ENCODE data around the gene ATXN7. TPM values are rescaled to one million over a fixed set of nuclear protein-coding genes. Genes with fewer than 3 reads are reported as not detected.

ATXN7 gene
- total RNA-seq, 1 experiment from 2014 or later: 11.3 TPM

DNA sequence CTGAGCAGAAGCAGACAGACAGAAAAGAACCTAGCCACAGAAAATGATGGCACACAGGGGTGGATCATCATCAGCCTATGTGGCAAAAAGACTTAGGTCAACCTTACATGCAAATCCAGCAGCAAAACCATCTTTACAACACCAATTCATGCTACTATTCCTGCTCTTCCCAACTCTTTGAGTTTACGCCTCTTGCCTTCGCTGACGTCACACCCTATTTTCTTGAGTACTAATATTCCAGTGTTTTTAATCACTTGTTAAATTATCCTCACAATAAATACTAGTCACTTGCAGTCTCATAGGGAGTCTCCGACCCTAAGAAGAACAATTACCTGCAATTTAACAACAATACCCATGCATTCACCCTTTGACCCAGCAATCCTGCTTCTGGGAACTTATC, 165.6 kb downstream of the ATXN7 start:
- no peak overlapping the region for H3K27ac ChIP-seq (ENCODE audit: low read depth, low read length, poor library complexity, severe bottlenecking)
- TF ChIP-seq, protein P1, sequence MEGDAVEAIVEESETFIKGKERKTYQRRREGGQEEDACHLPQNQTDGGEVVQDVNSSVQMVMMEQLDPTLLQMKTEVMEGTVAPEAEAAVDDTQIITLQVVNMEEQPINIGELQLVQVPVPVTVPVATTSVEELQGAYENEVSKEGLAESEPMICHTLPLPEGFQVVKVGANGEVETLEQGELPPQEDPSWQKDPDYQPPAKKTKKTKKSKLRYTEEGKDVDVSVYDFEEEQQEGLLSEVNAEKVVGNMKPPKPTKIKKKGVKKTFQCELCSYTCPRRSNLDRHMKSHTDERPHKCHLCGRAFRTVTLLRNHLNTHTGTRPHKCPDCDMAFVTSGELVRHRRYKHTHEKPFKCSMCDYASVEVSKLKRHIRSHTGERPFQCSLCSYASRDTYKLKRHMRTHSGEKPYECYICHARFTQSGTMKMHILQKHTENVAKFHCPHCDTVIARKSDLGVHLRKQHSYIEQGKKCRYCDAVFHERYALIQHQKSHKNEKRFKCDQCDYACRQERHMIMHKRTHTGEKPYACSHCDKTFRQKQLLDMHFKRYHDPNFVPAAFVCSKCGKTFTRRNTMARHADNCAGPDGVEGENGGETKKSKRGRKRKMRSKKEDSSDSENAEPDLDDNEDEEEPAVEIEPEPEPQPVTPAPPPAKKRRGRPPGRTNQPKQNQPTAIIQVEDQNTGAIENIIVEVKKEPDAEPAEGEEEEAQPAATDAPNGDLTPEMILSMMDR (conservative IDR thresholded peaks at IDR 0.05; ENCODE audit: low read depth, low read length): no peak
- no peak for TF ChIP-seq EZH2 (IDR thresholded peaks at IDR 0.05; ENCODE audit: borderline replicate concordance, low read depth, low read length, poor library complexity, severe bottlenecking)
- peaks cover 5% of the 10 kb centered on the region for H3K27me3 ChIP-seq (replicated peaks; ENCODE audit: insufficient read depth, low read depth, low read length, poor library complexity)
- intact Hi-C loops (cut with micrococcal nuclease; ENCODE audit: unreplicated experiment): no loop called here
- no peaks in the 10 kb centered on the region for H3K36me3 ChIP-seq (ENCODE audit: insufficient read depth, low read length, poor library complexity, severe bottlenecking)
- CTCF ChIA-PET: no interaction called here
- H3K9me3 ChIP-seq (ENCODE audit: low read depth, low read length, poor library complexity, severe bottlenecking): no peaks in the 10 kb centered on the region
- H3K4me3 ChIP-seq (ENCODE audit: low read depth, low read length, poor library complexity, severe bottlenecking): no peak overlapping the region
- POLR2A ChIA-PET (ENCODE audit: low non-redundant PET): no interaction called here
- H3K4me1 ChIP-seq (ENCODE audit: insufficient read depth, low read length, poor library complexity, severe bottlenecking): no peaks in the 10 kb centered on the region
- no TSS peak for BruUV-seq (replicated peaks)
- DNase-seq (ENCODE audit: low spot score): no peak

DNA sequence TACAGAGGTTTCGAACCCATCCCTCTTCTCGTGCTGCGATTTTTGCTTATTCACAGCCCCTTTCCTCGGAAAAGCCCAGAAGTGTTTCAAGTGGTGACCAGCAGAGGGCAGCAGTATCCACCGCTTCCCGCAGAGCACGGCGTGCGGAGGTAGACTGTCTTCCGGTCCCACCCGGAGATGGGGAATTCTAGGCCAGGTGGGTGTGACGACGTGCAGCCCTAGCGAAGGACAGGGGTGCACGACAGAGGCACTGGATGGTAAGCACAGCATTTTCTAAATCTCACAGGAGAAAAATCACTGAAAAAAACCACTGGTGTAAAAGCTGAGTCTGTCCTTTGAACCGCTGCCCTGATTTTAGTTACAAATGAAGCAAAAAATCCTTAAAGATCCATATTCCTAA, 167.1 kb downstream of the ATXN7 start:
- DNase-seq (ENCODE audit: low spot score): peak; percentile 66
- BruUV-seq (replicated peaks): no TSS peak
- Histone ChIP-seq H3K4me1 (ENCODE audit: insufficient read depth, low read length, poor library complexity, severe bottlenecking) (no peaks in the 10 kb centered on the region), H3K27me3 (replicated peaks; ENCODE audit: insufficient read depth, low read depth, low read length, poor library complexity) (peaks cover 5% of the 10 kb centered on the region), H3K27ac (ENCODE audit: low read depth, low read length, poor library complexity, severe bottlenecking) (no peak overlapping the region), H3K9me3 (ENCODE audit: low read depth, low read length, poor library complexity, severe bottlenecking) (no peaks in the 10 kb centered on the region), H3K4me3 (ENCODE audit: low read depth, low read length, poor library complexity, severe bottlenecking) (no peak overlapping the region), H3K36me3 (ENCODE audit: insufficient read depth, low read length, poor library complexity, severe bottlenecking) (no peaks in the 10 kb centered on the region)
- intact Hi-C loops (cut with micrococcal nuclease; ENCODE audit: unreplicated experiment): loop anchor here (2.0 to 5.0 kb wide), 3 partner anchors 137 to 454 kb away; no protein-coding TSS in a partner anchor
- TF ChIP-seq EZH2 (IDR thresholded peaks at IDR 0.05; ENCODE audit: borderline replicate concordance, low read depth, low read length, poor library complexity, severe bottlenecking): no peak
- TF ChIP-seq, protein P1 (conservative IDR thresholded peaks at IDR 0.05; ENCODE audit: low read depth, low read length): peak; percentile 65
- POLR2A ChIA-PET (ENCODE audit: low non-redundant PET): no interaction called here
- CTCF ChIA-PET: no interaction called here

GRCh38 chr3:64031540-64032508, 168.2 kb downstream of the ATXN7 start:
- no peak for TF ChIP-seq EZH2 (IDR thresholded peaks at IDR 0.05; ENCODE audit: borderline replicate concordance, low read depth, low read length, poor library complexity, severe bottlenecking)
- TF ChIP-seq, protein P1 (conservative IDR thresholded peaks at IDR 0.05; ENCODE audit: low read depth, low read length): no peak
- POLR2A ChIA-PET (ENCODE audit: low non-redundant PET): no interaction called here

More at GRCh38 chr3:64031540-64032508, 168.2 kb downstream of the ATXN7 start:
- CTCF ChIA-PET: no interaction called here
- no TSS peak for BruUV-seq (replicated peaks)
- intact Hi-C loops (cut with micrococcal nuclease; ENCODE audit: unreplicated experiment): loop anchor here (2.0 to 5.0 kb wide), 3 partner anchors 135 to 453 kb away; no protein-coding TSS in a partner anchor
- Histone ChIP-seq H3K9me3 (ENCODE audit: low read depth, low read length, poor library complexity, severe bottlenecking) (no peaks in the 10 kb centered on the region), H3K4me3 (ENCODE audit: low read depth, low read length, poor library complexity, severe bottlenecking) (no peak overlapping the region), H3K36me3 (ENCODE audit: insufficient read depth, low read length, poor library complexity, severe bottlenecking) (no peaks in the 10 kb centered on the region), H3K4me1 (ENCODE audit: insufficient read depth, low read length, poor library complexity, severe bottlenecking) (no peaks in the 10 kb centered on the region), H3K27me3 (replicated peaks; ENCODE audit: insufficient read depth, low read depth, low read length, poor library complexity) (peaks cover 5% of the 10 kb centered on the region), H3K27ac (ENCODE audit: low read depth, low read length, poor library complexity, severe bottlenecking) (no peak overlapping the region)
- no peak for DNase-seq (ENCODE audit: low spot score)
